Stimulated activated CD8-positive, alpha-beta memory T cell treated with anti-CD3 and anti-CD28 coated beads, Interleukin-4, amount 100 ng/mL, for 4 hours (primary cell): ENCODE data around the gene GRIK3.
"Not testable (repeated sequence)": the region's sequence is repeated elsewhere in the genome, so short reads cannot be mapped to it uniquely, and the experiment has no call there.

Experiments
- DNase-seq, 2 donors: peaks; one replicate each; pipeline ENCODE4 v3.0.0-alpha.2; 2020; ENCODE audit warnings: low read depth in 2 of 2, low spot score in 1 of 2

Gene GRIK3

GRCh38 chr1:36948147-36948546 lies 86.2 kb downstream of the GRIK3 start:
- no peak for DNase-seq

GRCh38 chr1:36947384-36947783 lies 86.9 kb downstream of the GRIK3 start:
- no peak for DNase-seq

- no peak for DNase-seq
These were observed 89.4 kb downstream of the GRIK3 start for GRCh38 chr1:36944883-36945282.

DNA sequence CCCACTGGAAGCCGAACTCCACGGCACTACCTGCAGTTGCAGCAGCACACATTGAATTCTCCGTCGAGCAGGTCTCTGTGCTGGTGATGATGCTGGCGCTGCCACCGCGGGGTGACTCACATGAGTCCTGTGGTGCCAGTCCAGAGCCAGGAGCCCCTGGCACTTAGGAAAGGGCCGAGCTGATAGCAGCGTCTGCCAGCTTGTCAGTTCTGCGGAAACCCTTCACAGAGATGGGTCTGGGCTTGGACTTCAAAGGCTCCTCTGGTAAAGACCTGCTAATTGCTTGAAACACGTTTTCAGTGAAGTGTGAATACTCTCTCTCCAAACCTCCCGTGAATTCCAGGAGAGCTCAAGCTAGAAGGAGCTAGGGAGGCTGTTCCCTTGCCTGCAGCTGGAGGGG lies 92.2 kb downstream of the GRIK3 start:
- no peak for DNase-seq

- no peak for DNase-seq
These were observed 92.9 kb downstream of the GRIK3 start for GRCh38 chr1:36941316-36941978.

- no peak for DNase-seq
These were observed 95.5 kb downstream of the GRIK3 start for GRCh38 chr1:36938819-36939218.

- no peak for DNase-seq
These were observed 96.9 kb downstream of the GRIK3 start for GRCh38 chr1:36937371-36937770.

- no peak for DNase-seq
These were observed 100.3 kb downstream of the GRIK3 start for GRCh38 chr1:36934061-36934460.

GRCh38 chr1:36927826-36928225 lies 106.5 kb downstream of the GRIK3 start:
- DNase-seq = no peak

DNA sequence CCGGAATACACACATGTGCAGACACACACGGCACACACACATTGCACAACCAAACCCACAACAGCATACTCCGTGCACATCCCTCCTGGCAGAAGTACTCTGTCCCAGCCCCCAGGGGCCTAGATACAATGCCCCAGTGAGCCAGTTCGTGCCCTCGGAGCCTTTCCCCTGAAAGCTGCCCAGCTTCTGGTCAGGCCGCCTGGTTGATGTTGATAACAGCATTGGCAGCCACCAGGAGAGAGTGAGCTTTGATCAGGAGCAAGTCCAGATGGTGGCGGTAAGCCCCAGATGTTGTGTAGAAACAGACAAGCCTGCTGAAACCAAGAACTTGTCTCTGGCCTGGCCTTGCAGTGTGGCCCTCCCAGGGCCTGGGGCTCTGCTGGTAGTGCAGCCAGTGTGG lies 109.1 kb downstream of the GRIK3 start:
- DNase-seq = no peak

GRCh38 chr1:36924282-36924811 lies 110.0 kb downstream of the GRIK3 start:
- no peak for DNase-seq

- no peak for DNase-seq
These were observed 111.5 kb downstream of the GRIK3 start for GRCh38 chr1:36922593-36923426.

- no peak for DNase-seq
These were observed 112.2 kb downstream of the GRIK3 start for GRCh38 chr1:36922071-36922470.

DNA sequence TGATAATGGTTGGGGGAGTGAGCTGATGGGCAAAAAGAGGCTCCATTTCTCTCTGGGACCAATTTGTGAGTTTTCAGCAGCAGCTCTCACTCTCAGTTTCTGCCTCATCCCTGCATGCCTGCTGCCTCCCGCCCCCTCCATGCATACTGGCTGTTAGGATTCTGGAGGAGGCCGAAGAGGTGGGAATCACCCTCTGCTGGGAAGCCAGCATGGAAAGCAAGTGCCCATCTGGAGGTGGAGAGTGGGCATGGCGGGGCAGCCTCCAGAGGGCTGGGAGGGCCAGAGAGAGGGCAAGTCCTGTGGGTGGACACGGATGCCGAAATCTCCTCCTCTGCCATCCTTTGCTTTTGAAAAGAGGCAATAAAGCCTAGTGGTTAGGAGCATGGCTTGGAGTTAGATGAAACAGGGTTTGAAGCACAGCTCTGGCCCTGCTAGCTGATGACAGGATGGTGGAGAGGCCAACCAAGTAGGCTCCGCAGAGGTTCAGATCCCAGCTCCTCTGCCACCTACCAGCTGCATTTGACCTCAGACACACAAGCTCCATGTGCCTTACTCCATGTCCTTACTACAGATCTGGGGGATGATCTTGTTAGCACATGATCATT lies 113.4 kb downstream of the GRIK3 start:
- no peak for DNase-seq

DNA sequence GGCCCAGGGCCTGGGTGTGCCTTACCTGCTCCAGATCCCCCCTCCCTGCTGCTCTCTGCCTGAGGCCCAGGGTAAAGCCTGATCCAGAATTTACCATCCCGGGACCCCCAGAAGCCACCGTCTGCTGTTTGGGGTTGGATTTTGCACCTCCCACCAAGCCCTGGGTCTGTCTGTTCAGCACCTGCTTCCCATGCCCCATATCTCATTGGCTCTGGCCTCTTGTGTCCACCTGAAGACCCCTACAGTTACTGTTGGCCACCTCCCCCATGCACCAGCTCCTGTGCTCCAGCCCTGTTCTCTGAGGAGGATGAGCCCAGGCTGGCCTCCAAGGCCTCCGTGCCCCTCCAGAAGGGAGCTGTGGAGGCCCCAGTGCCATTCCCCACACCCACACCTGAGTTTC lies 113.9 kb downstream of the GRIK3 start:
- DNase-seq = no peak

DNA sequence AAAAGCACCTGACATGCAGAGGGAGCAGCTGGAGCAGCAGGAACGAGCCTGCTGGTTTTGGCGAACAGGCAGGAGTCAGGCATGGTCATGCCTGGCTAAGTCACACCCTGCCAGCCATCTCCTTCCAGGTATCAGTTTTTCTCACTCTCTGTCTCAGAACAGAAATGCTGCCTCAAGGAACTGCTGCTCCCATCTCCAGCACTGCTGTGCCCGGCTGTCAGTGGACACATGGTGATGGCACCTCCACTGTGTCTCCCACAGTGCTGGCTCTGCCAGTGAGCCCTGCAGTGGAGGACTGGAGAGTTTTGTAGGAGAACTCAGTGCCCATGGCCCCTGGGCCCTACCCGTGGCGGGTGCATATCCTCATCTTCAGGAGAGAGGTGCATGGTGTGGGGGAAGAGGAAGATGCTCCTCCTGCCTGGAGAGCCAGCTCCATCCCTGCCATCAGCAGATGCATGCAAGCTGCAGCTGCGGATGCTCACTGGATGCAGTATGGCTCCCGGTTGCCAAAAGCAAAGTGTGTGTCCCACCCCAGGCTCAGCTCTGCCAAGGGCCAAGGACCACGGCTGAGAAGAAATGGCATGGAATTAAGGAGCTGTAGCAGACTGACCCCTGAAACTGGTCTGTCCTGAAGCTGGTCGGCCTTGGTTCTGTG lies 114.7 kb downstream of the GRIK3 start:
- no peak for DNase-seq

GRCh38 chr1:36918604-36919003 lies 115.7 kb downstream of the GRIK3 start:
- no peak for DNase-seq

GRCh38 chr1:36916542-36916941 lies 117.8 kb downstream of the GRIK3 start:
- DNase-seq = not testable (repeated sequence)

DNA sequence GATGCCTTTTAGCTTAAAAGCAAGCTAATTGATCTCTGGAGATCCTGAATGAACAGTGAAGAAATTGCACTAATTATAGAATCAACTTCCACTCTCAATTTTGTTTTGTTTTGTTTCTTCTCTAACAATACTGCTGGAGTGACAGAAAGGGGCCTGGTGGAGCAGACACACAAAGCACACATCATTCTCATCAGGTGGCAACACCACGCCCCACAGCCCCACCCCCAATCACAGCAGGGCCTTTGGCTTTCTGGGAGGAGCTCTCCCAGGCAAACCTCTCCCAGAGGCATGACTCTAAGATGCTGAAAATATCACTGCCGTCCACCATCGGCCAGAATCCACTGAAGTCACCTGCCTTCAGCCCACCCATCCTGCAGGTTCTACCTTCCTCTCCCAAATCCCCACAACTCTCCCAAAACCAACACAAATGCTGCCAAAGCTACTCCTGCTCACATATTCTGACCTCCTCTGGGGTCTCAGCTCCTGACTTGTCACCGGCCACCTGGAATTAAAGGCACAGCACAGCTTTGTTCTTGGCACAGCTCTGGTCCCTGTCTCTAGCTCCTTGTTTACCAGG lies 120.7 kb downstream of the GRIK3 start:
- no peak for DNase-seq

DNA sequence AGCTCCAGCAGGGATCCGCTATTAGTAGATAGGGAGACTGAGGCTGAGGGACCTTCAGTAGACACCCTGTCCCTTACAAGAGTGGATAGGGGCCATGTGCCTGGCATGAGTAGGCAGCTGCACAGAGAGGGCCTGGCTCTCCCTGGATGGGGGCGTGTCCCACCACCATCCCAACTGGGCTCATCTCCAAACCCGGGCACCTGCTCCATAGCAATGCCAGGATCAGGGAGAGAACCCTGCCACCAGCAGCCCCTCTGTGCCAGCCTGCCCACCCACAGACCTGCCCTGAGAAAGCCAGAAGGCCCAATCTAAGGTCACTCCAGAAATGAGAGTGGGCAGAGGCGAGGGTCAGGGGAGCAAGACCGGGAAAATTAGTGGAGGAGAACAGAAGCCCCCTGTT lies 121.3 kb downstream of the GRIK3 start:
- no peak for DNase-seq

GRCh38 chr1:36912365-36912865 lies 121.9 kb downstream of the GRIK3 start:
- no peak for DNase-seq
